Natural killer cell (primary cell): ENCODE data around the gene MAK. TPM values are rescaled to one million over a fixed set of nuclear protein-coding genes. Genes with fewer than 3 reads are reported as not detected.
"Not testable (repeated sequence)": the region's sequence is repeated elsewhere in the genome, so short reads cannot be mapped to it uniquely, and the experiment has no call there.

Source experiments
- ATAC-seq, 3 donors: fragments of 150-1000 bp in 2 of 3; fragments of 200-7000 bp in 1 of 3; cut with Tn5 transposase; 1 replicate in 1 of 3; 2 replicates in 2 of 3; pipeline ENCODE4 v1.10.0; 2021; ENCODE audit warnings: mild to moderate bottlenecking in 2 of 3, moderate library complexity in 2 of 3
- DNase-seq, 2 donors: peaks; one replicate each; pipeline versions ENCODE4 v3.0.0 to v3.0.0-alpha.2; 2013 to 2021; ENCODE audit warnings: mixed read lengths in 1 of 2
- H3K27ac ChIP-seq: one replicate; pipeline ENCODE4 v1.5.1; 2013; ENCODE audit warnings: mild to moderate bottlenecking, low read length
- H3K27me3 ChIP-seq: one replicate; pipeline ENCODE4 v1.6.1; 2013; ENCODE audit warnings: low read length; ENCODE audit not compliant: control insufficient read depth, insufficient read depth
- H3K36me3 ChIP-seq: one replicate; pipeline ENCODE4 v1.6.1; 2013; ENCODE audit warnings: low read length; ENCODE audit not compliant: control insufficient read depth, insufficient read depth
- H3K4me1 ChIP-seq: one replicate; pipeline ENCODE4 v1.6.1; 2013; ENCODE audit warnings: low read length; ENCODE audit not compliant: control insufficient read depth, insufficient read depth
- H3K4me3 ChIP-seq: one replicate; pipeline ENCODE4 v1.5.1; 2013; ENCODE audit warnings: low read length
- H3K9me3 ChIP-seq: one replicate; pipeline ENCODE4 v1.6.1; 2013; ENCODE audit warnings: low read length; ENCODE audit not compliant: control insufficient read depth, insufficient read depth
- H3K27ac Mint-ChIP-seq, 2 donors: one replicate each; pipeline ENCODE4 v1.8.0; 2022; ENCODE audit warnings: mild to moderate bottlenecking in 2 of 2, mixed read lengths in 2 of 2, moderate library complexity in 1 of 2
- H3K27me3 Mint-ChIP-seq, 2 donors: one replicate each; pipeline ENCODE4 v1.8.0; 2022; ENCODE audit warnings: low read depth in 2 of 2, mixed read lengths in 2 of 2
- H3K36me3 Mint-ChIP-seq: one replicate; pipeline ENCODE4 v1.8.0; 2022; ENCODE audit warnings: mixed read lengths
- H3K4me1 Mint-ChIP-seq, 2 donors: one replicate each; pipeline ENCODE4 v1.8.0; 2022; ENCODE audit warnings: mixed read lengths in 2 of 2
- H3K4me3 Mint-ChIP-seq: one replicate; pipeline ENCODE4 v1.8.0; 2022; ENCODE audit warnings: mild to moderate bottlenecking, moderate library complexity, mixed read lengths
- H3K9me3 Mint-ChIP-seq, 2 donors: one replicate each; pipeline ENCODE4 v1.8.0; 2022; ENCODE audit warnings: mixed read lengths in 2 of 2
- CTCF ChIP-seq: fragments of 200-600 bp; IDR thresholded peaks from one replicate; pipeline ENCODE4 v1.8.0; 2022; ENCODE audit warnings: antibody characterized with exemption
- WGBS: methylation state at CpG from one replicate; pipeline ENCODE4 v1.1.7; 2013; ENCODE audit warnings: missing lambda C conversion rate; ENCODE audit not compliant: insufficient coverage; 5-methylcytosine and 5-hydroxymethylcytosine counted together
- intact Hi-C: fragments of 100-400 bp; cut with micrococcal nuclease; formaldehyde crosslinking; loops from one replicate; pipeline ENCODE4 v1.14.2; 2022
- total RNA-seq, 4 donors: library from RNA; stranded (reverse); fragments of 120-200 nt in 1 of 4; gene quantifications; one replicate each; pipeline versions ENCODE4 v1.2.3 to v1.2.4, GENCODE V29; 2013 to 2022

The MAK gene
- total RNA-seq, 3 donors from 2014 or later (not counting 1 experiment from before 2014, with no cell fraction given) = 0.41 to 0.66 (median 0.65) TPM

DNA sequence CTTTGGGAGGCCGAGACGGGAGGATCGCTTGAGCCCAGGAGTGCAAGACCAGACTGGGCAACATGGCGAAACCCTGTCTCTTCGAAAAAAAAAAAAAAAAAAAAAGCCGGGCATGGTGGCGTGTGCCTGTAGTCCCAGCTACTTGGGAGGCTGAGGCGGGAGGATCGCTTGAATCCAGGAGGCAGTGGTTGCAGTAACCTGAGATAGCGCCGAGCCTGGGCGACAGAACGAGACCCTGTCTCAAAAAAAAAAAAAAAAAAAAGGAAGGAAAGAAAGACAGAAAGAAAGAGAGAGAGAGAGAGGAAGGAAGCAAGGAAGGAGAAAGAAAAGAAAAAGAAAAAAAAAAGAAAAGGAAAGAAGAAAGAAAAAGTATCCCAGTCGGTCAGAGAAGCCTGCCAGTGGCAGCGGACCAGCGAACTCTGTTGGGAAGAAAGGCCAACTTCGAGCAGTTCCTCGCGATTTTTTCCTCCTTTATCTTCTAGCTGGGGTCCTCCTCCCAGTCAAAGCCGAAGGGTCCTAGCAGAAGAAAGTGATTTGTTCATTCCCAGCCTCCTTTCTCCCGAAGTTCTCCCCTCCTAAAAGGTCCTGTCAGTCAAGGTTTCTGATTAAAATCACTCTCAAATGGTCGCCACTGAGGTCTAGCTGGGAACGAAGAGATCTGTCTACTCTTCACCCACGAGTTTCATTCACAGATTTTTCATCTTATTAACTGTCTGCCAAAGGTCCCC, 46.1 kb upstream of the MAK start:
- Histone ChIP-seq H3K9me3 (no peaks in the 10 kb centered on the region), H3K4me1 (peaks cover 8% of the 10 kb centered on the region), H3K27ac (no peak overlapping the region), H3K36me3 (no peaks in the 10 kb centered on the region), H3K4me3 (no peak overlapping the region), H3K27me3 (peaks cover 28% of the 10 kb centered on the region)
- peaks cover 0 to 4% of the 10 kb centered on the region in 2 donors for H3K4me1 Mint-ChIP-seq
- no peaks in the 10 kb centered on the region for H3K36me3 Mint-ChIP-seq
- no peak for TF ChIP-seq CTCF
- no peak overlapping the region for H3K4me3 Mint-ChIP-seq
- DNase-seq (no peak), ATAC-seq (no peak)
- H3K27me3 Mint-ChIP-seq = peaks cover 59 to 60% of the 10 kb centered on the region in 2 donors
- WGBS = 23% methylated on average over 23 of the region's 24 CpGs
- intact Hi-C loops = no loop called here
- no peaks in the 10 kb centered on the region for H3K9me3 Mint-ChIP-seq
- no peak overlapping the region for H3K27ac Mint-ChIP-seq

- TF ChIP-seq CTCF = no peak
- H3K4me1 ChIP-seq = peaks cover 8% of the 10 kb centered on the region
- H3K4me3 ChIP-seq = no peak overlapping the region
- Mint-ChIP-seq H3K27me3 (peaks cover 56 to 57% of the 10 kb centered on the region in 2 donors), H3K36me3 (no peaks in the 10 kb centered on the region), H3K27ac (no peak overlapping the region), H3K9me3 (no peaks in the 10 kb centered on the region), H3K4me3 (no peak overlapping the region), H3K4me1 (peaks cover 0 to 4% of the 10 kb centered on the region in 2 donors)
- DNase-seq (no peak), ATAC-seq (no peak)
- H3K9me3 ChIP-seq = no peaks in the 10 kb centered on the region
- 14% methylated on average over 48 of the region's 51 CpGs for WGBS
- H3K36me3 ChIP-seq = no peaks in the 10 kb centered on the region
- H3K27ac ChIP-seq = no peak overlapping the region
- peaks cover 28% of the 10 kb centered on the region for H3K27me3 ChIP-seq
- intact Hi-C loops = no loop called here
These were observed 45.2 kb upstream of the MAK start for GRCh38 chr6:10883312-10884244.

DNA sequence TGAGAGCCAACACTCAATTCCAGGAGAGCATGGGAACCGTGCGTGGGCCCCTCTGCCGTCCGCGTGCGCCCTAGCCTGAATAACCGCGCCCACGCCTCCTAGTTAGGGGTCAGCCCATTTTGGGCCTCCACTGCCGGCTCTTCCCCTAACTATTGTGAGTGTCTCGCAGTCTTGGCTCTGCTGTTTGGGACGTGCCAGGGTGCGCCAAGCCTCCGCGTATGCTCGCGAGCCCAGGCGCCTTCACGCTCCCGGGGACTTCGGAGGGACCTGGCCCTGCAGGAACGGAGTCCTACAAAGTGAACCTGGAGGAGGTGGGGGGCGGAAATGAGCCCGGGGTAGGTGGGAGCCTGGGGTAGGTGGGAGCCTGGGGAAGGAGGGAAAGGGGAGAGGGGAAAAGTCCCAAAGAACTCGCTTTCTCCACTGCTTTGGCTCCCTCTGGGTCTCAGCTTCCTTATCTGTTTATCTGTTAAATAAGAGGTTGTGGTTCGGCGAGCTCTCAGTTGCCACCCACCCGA, 44.4 kb upstream of the MAK start:
- intact Hi-C loops = no loop called here
- Mint-ChIP-seq H3K36me3 (no peaks in the 10 kb centered on the region), H3K4me1 (peaks cover 0 to 4% of the 10 kb centered on the region in 2 donors), H3K27me3 (peaks cover 54 to 55% of the 10 kb centered on the region in 2 donors), H3K4me3 (no peak overlapping the region), H3K9me3 (no peaks in the 10 kb centered on the region), H3K27ac (no peak overlapping the region)
- 13% methylated on average over 25 of the region's 28 CpGs for WGBS
- ATAC-seq (no peak), DNase-seq (no peak)
- peaks cover 8% of the 10 kb centered on the region for H3K4me1 ChIP-seq
- TF ChIP-seq CTCF = no peak
- H3K27me3 ChIP-seq = peaks cover 27% of the 10 kb centered on the region
- no peaks in the 10 kb centered on the region for H3K9me3 ChIP-seq
- no peaks in the 10 kb centered on the region for H3K36me3 ChIP-seq
- H3K4me3 ChIP-seq = no peak overlapping the region
- no peak overlapping the region for H3K27ac ChIP-seq

DNA sequence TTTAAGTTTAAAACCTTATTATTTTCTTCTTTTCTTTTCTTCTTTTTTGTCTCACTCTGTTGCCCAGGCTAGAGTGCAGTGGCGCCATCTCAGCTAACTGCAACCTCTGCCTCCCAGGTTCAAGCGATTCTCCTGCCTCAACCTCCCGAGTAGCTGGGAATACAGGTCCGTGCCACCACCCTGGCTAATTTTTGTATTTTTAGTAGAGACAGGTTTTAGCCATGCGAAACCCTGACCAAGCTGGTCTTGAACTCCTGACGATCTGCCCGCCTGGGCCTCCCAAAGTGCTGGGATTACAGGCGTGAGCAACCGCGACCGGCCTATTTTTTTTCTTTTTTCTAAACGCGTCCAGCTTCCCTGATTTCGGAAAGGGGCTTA, 43.9 kb upstream of the MAK start:
- H3K36me3 ChIP-seq, H3K27ac Mint-ChIP-seq, H3K9me3 ChIP-seq, H3K4me3 Mint-ChIP-seq, H3K4me1 ChIP-seq, H3K36me3 Mint-ChIP-seq, intact Hi-C loops, H3K4me3 ChIP-seq, ATAC-seq, DNase-seq, H3K4me1 Mint-ChIP-seq, H3K9me3 Mint-ChIP-seq, H3K27ac ChIP-seq: not testable (repeated sequence)
- H3K27me3 ChIP-seq = peaks cover 23% of the 10 kb centered on the region
- peaks cover 49 to 53% of the 10 kb centered on the region in 2 donors for H3K27me3 Mint-ChIP-seq
- 22% methylated on average over 14 of the region's 14 CpGs for WGBS
